CD4-positive, alpha-beta T cell treated with Interferon gamma for 1 hour (primary cell): ENCODE results near the gene WBP4.

Experiments
- DNase-seq: peaks from one replicate; pipeline ENCODE4 v3.0.0-alpha.2; 2020

Gene WBP4

DNA sequence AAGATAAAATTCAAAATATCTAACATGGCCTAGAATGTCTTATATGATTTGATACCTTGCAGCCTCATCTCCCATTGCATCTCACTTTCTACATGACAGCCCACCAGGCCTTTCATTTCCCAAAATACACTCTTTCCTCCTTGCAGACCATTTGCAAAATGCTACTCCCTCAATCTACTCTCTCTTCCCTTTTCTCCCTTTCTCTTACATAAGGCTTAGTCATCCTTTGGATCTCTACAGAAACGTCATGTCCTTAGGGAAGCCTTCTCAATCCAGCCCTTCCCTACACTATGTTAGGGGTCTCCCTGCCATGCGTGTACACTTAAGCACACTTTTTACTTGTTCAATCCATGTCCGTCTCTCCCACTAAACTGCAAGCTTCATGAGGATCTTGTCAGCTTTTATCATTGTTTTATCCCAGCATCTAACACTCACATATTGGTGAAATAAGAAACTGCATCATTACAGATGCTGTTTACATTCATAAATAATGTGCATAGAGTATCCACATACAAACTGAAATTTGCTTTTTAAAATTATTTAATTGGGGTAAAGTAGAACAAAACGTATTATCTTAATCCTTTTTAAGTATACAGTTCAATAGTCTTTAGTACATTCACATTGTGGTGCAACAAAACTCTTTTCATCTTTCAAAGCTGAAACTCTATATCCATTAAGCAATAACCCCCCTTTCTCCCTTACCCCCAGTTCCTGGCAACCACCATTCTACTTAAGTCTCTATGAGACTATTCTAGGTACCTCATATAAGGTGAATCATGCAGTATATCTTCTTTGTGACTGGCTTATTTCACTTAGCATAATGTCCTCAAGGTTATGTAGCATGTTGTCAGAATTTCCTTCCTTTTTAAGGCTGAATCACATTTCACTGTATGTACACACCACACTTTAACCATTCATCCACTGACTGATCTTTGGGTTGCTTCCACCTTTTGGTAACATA lies 11.5 kb upstream of the WBP4 start:
- no peak for DNase-seq

DNA sequence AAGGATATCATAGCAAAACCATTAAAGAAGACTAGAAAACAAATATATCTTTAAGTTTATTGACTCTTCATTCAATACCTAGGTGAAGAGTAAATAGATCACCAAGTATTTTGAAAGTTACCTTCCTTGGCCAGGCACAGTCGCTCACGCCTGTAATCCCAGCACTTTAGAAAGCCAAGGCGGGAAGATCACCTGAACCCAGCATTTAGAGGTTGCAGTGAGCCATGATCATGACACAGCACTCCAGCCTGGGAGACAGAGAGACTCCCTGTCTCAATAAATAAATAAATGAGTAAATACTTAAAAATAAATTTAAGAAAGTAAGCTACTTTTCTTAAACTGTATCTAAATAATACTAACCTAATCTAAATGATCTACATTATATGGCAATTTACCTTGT lies 8.9 kb upstream of the WBP4 start:
- no peak for DNase-seq

DNA sequence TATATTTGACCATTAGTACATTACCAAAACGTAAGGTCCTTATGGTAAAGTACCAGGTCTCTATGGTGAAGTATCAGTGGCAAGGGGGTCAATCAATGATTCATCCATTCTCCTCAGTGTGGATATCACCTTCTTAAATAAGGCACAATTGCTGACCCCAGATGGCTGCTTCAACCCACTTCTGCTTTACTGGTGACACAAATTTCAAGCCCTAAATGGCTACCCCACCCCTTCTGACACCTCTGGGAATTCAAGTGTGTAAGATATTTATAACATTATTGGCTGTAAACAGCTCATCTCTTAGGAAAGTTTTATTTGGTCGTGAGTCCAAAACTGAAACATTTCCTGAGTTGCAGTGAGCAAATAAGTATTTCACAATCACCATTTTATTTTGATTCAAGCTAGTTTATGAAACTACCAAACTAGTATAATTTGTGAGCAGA lies 7.9 kb upstream of the WBP4 start:
- DNase-seq, result peak; percentile 66

GRCh38 chr13:41054212-41054877 lies 7.0 kb upstream of the WBP4 start:
- DNase-seq, result no peak

- no peak for DNase-seq
Measured at GRCh38 chr13:41054919-41055619, 6.2 kb upstream of the WBP4 start.

DNA sequence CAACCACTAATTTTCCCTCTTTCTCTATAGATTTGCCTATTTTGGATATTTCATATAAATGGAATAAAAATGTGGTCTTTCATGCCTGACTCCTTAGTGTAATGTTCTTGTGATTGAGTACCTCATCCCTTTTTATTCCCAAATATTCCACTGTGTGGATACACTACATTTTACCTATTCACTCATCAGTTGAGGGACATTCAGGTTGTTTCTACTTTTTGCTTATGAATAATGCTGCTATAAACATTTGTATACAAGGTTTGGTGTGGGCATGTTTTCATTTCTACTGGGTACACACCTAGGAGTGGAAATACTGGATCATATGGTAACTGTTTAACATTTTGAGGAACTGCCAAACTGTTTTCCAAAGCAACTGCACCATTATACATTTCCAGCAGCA lies 5.1 kb upstream of the WBP4 start:
- DNase-seq, result no peak

DNA sequence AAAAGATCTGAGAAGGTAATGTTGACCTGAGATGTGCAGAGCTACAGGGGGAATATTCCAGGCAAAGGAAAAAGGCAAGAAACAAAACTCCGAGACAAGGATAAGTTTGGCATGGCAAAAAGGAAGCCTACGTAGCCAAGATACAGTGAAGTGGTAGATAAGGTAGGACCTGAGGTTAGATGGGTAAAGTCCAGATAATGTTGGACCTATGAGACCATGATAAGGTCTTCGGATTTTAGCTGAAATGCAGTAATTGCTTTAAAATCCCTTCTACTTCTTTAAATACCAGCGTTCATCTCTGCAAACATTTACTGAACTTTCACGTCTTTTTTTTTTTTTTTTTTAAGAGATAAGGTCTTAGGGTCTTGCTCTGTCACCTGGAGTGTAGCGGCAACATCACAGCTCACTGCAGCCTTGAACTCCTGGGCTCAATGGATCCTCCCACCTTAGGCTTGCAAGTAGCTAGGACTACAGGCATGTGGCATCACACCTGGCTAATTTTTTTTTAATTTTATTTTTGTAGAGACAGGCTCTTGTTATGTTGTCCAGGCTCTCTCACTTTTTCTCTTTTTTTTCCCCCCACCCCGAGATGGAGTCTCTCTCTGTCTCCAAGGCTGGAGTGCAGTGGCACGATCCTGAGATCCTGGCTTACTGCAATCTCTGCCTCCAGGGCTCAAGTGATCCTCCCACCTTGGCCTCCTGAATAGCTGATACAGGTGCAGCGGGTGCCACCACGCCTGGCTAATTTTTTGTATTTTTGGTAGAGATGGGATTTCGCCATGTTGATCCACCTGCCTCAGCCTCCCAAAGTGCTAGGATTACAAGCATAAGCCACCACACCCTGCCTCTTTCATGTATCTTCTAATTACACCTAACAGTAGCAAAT lies 4.2 kb upstream of the WBP4 start:
- DNase-seq, result no peak

DNA sequence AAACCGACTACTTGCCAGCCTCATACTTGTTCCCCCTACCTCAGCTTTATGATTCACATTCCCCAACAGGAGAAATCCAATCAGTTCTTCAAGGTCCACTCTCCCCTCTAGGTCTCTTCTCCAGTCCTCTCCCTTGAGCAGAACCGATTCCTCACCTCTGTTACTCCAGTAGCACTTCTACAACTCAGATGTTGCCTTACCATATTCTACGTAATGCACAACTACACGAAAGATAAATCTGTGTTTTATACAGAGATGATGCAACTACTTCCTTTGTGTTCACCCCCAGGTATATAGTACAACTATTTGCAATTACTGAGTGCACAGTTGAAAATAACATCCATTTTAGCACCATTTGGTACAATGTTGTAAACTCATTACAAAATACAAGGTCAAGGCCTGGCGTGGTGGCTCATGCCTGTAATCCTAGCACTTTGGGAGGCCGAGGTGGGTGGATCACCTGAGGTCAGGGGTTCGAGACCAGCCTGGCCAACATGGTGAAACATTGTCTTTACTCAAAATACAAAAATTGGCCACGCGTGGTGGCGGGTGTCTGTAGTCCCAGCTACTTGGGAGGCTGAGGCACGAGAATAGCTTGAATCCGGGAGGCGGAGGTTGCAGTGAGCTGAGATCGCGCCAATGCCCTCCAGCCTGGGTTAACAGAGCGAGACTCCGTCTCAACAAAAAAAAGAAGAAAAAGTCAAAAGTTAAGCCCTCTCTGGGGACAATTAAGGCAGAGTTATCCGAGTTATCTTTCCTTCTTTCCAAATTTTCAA lies 2.8 kb upstream of the WBP4 start:
- DNase-seq, result no peak

GRCh38 chr13:41059456-41060081 lies 1.7 kb upstream of the WBP4 start:
- DNase-seq, result no peak

DNA sequence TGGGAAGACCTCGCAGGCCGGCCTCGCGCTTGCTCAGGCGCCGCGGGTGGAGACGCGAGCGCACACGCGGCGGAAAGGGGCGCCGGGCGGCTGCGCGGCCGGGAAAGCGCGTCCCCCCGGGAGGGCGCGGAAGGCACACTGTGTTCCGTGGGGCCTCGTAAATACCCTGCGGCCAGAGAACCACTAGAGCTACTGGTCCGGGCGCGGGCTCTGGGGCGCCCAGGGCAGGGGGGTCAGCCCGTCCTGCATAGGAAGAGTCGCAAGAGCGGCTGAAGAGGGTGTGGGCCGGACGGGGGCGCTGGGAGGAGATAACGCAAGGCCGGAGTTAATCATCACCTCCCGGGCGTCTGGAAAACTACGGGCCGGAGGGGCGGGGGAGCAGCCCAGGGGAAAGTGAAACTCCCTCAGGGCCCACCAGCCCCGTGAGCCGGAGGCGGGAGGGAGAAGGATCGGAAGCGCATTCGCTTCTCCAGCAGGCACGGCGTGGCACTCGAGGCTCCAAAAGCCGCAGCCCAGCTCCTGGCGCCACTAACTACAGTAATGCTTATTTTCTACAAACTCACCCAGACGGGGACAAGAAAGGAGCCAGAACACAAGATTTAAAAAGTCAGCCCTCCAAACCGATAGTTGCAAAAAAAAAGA lies 1.1 kb upstream of the WBP4 start:
- peak; percentile 78 for DNase-seq

DNA sequence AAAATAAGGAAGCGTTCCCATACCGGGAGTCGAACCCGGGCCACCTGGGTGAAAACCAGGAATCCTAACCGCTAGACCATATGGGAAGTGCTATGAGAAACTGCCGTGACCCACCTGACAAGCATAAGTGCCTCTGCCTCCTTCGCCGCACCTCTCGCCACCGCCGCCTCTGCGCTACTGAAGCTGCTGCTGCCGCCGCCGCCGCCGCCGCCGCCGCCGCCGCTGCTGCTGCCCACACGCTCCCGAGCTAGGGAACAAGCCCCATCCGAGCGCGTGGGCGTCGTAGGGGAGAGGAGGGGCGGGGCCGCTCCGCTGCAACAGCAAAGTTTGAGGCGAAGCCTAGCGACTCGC lies 610 bp upstream of the WBP4 start:
- peak; percentile 85 for DNase-seq

DNA sequence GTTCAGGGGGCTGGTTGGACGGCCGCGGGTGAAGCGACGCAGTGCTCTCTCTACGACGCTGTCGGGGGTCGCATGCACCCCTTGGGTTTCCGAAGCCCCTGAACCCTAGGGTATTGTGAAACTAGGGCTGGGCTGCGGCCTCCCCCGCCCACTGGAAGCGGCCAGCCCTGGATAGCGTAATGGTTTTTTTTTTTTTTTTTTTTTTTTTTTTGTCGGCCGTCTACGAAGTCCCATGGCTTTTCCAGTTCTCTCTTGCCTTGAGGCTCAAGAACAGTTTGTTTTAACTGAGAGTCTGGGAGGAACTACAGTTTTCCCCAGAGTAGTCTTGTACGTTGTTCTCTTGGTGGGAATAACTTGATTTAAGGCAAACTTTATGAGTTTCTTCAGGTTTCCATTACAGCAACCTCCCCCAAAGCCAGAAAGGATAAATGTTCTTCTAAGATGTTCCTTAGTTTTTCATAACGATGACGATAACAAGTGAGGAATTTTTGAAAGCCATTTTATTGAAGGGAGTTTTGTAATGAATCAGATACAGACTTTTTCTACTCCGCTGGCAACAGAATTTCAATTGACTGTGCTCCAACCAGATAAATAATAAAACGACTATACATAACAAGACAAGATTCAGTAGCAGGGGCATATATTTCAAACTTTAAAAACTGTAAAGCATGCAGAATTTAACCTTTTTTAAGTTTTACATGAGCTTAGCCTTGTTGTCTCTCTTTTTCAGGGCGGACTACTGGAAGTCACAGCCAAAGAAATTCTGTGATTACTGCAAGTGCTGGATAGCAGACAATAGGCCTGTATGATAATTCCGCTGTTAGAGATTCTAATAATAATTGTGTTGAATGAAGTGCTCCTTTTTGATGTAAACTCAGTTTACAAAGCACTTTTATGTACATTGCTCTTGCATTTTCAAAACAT lies 867 bp downstream of the WBP4 start:
- no peak for DNase-seq

- no peak for DNase-seq
Measured at GRCh38 chr13:41064493-41064892, 3.2 kb downstream of the WBP4 start.

GRCh38 chr13:41065078-41065477 lies 3.8 kb downstream of the WBP4 start:
- DNase-seq, result no peak

DNA sequence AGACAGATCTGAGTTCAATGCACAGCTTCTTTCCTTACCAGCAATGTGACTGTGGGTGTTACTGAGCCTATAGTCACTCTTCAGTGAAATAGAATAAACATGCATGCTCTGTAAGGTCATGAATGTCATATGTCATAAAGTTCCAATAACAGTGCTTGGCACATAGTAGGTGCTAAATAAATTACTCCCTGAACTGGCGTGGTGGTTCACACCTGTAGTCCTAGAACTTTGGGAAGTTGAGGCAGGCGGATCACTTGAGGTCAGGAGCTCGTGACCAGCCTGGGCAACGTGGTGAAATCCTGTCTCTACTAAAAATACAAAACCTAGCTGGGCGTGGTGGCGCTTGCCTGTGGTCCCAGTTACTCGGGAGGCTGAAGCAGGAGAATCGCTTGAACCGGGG lies 13.2 kb downstream of the WBP4 start:
- DNase-seq, result no peak

DNA sequence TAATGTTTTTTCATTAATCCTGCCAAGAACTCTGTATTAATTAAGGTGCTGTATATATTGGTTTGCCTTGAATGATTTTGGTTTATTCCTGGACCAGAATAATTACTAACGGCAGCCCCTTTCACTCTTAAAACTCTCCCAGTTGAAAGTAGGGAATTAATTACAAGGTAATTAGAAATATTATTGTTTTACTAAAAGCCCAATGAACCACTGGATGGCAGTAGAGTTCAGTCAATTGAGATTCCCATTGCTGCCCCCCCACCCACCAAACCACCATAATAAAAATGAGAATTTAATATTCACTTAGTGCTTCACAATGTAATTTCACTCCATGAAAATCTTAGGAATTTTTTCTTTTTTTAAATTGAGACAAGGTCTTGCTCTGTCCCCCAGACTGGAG lies 13.7 kb downstream of the WBP4 start:
- no peak for DNase-seq

- DNase-seq, result no peak
Measured at GRCh38 chr13:41075485-41075884, 14.2 kb downstream of the WBP4 start.

- DNase-seq, result no peak
Measured at GRCh38 chr13:41077475-41077874, 16.2 kb downstream of the WBP4 start.

- no peak for DNase-seq
Measured at GRCh38 chr13:41079725-41080124, 18.4 kb downstream of the WBP4 start.
